DND-41 (cell line): ENCODE results near the gene TRIP13.

Source experiments
- ATAC-seq: fragments of 200-7000 bp; cut with Tn5 transposase; 3 replicates; pipeline ENCODE4 v1.9.1; 2021; ENCODE audit warnings: low read depth; ENCODE audit not compliant: insufficient read depth
- DNase-seq: peaks from one replicate; pipeline ENCODE4 v3.0.0-alpha.2; 2020
- H2AFZ ChIP-seq: 2 replicates; pipeline ENCODE4 v1.6.0; 2012; ENCODE audit warnings: low read depth, low read length
- H3K27ac ChIP-seq: 2 replicates; pipeline ENCODE4 v1.5.1; 2012; ENCODE audit warnings: low read length, inconsistent platforms
- H3K27me3 ChIP-seq: fragments of 200-600 bp; sonication (generic); 2 replicates; pipeline ENCODE4 v1.6.0; 2012; ENCODE audit warnings: low read length, mild to moderate bottlenecking, inconsistent platforms; ENCODE audit not compliant: insufficient read depth, poor library complexity
- H3K36me3 ChIP-seq: 2 replicates; pipeline ENCODE4 v1.5.1; 2012; ENCODE audit warnings: low read length, inconsistent platforms; ENCODE audit not compliant: insufficient read depth
- H3K4me1 ChIP-seq: 2 replicates; pipeline ENCODE4 v1.5.1; 2012; ENCODE audit warnings: mild to moderate bottlenecking, low read length; ENCODE audit not compliant: insufficient read depth
- H3K4me2 ChIP-seq: 2 replicates; pipeline ENCODE4 v1.6.0; 2012; ENCODE audit warnings: mild to moderate bottlenecking, moderate library complexity, low read length, inconsistent platforms; ENCODE audit not compliant: insufficient read depth
- H3K4me3 ChIP-seq, 2 experiments: fragments of 200-600 bp in 1 of 2; shearing (Covaris generic) in 1 of 2; 2 replicates each; pipeline ENCODE4 v1.5.1; 2012 to 2016; ENCODE audit warnings: inconsistent platforms in 2 of 2, low read length in 2 of 2, mild to moderate bottlenecking in 2 of 2, low read depth in 1 of 2, moderate library complexity in 1 of 2
- H3K79me2 ChIP-seq: 2 replicates; pipeline ENCODE4 v1.6.0; 2012; ENCODE audit warnings: low read length, inconsistent platforms; ENCODE audit not compliant: insufficient read depth
- H3K9ac ChIP-seq: 2 replicates; pipeline ENCODE4 v1.6.0; 2012; ENCODE audit warnings: low read depth, mild to moderate bottlenecking, inconsistent platforms, low read length, moderate library complexity
- H3K9me3 ChIP-seq: 2 replicates; pipeline ENCODE4 v1.5.1; 2012; ENCODE audit warnings: low read length, moderate library complexity, mild to moderate bottlenecking, inconsistent platforms; ENCODE audit not compliant: insufficient read depth, severe bottlenecking
- H4K20me1 ChIP-seq: 2 replicates; pipeline ENCODE4 v1.6.0; 2012; ENCODE audit warnings: low read length; ENCODE audit not compliant: insufficient read depth
- EZH2 ChIP-seq: IDR thresholded peaks from 3 replicates; pipeline ENCODE4 v1.6.1; 2012; ENCODE audit warnings: borderline replicate concordance, low read depth, mild to moderate bottlenecking, moderate library complexity, low read length, inconsistent platforms; ENCODE audit not compliant: severe bottlenecking
- TF ChIP-seq, protein P1 (sequence below): IDR thresholded peaks from 2 replicates; pipeline ENCODE4 v1.5.1; 2012; ENCODE audit warnings: borderline replicate concordance, low read length, moderate library complexity, mild to moderate bottlenecking; ENCODE audit not compliant: poor library complexity, severe bottlenecking; ENCODE audit errors: extremely low read depth

TRIP13 gene

DNA sequence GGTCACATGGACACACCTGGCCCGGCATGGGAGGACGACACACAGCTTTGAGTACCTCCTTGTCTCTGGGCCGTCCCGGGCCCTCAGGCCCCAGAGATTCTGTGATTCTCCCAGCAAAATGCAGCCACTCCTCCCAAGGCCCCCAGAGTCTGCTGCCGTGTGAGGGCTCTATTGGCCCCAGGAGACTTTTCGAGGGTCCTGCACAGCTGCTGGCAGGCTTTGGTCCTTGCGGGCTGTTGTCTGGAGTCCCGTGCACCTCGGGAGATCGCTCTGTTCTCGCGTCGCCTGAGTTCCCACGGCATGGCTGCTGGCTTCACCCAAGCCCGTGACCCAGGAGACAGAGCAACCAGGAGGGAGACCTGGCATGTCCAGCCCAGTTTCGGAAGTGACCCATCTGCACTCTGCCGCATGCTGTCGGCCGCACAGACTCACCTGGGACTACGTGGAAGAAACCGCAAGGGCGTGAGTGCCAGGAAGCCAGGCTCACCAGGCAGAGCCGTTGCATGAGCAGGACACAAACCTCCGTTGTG lies 69.1 kb downstream of the TRIP13 start:
- Histone ChIP-seq H3K4me1 (peaks cover 79% of the 10 kb centered on the region), H4K20me1 (peaks cover 4% of the 10 kb centered on the region; the same call in 1 of the 2 replicates), H3K36me3 (no peaks in the 10 kb centered on the region), H3K27ac (peak overlapping the region; percentile 97), H3K4me3 (no peak overlapping the region), H3K27me3 (peaks cover 10% of the 10 kb centered on the region), H3K9me3 (no peaks in the 10 kb centered on the region), H3K4me2 (no peak overlapping the region), H2AFZ (no peak overlapping the region), H3K79me2 (no peaks in the 10 kb centered on the region), H3K9ac (peak overlapping the region; percentile 69; the same call in 1 of the 2 replicates)
- TF ChIP-seq, protein P1, sequence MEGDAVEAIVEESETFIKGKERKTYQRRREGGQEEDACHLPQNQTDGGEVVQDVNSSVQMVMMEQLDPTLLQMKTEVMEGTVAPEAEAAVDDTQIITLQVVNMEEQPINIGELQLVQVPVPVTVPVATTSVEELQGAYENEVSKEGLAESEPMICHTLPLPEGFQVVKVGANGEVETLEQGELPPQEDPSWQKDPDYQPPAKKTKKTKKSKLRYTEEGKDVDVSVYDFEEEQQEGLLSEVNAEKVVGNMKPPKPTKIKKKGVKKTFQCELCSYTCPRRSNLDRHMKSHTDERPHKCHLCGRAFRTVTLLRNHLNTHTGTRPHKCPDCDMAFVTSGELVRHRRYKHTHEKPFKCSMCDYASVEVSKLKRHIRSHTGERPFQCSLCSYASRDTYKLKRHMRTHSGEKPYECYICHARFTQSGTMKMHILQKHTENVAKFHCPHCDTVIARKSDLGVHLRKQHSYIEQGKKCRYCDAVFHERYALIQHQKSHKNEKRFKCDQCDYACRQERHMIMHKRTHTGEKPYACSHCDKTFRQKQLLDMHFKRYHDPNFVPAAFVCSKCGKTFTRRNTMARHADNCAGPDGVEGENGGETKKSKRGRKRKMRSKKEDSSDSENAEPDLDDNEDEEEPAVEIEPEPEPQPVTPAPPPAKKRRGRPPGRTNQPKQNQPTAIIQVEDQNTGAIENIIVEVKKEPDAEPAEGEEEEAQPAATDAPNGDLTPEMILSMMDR = no peak
- no peak for TF ChIP-seq EZH2
- no peak for DNase-seq
- ATAC-seq = no peak

DNA sequence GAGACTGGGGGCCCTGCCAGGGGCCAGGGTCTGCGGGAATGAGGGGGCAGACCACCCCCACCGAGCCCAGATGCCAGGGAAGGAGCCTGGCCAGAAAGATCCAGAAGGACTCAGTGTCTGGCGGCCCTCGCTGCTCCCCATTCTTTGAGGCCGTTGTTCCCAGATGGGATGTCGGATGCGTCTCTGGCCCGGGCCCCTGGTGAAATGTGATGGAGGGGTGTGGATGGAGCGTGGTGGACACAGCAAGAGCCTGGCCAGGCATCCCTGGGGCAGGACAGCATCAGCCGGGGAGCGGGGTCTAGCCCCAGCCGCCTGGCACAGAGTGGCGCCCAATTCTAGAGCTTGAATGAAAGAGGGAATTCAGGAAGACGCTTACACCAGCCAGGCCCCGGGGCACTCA lies 69.7 kb downstream of the TRIP13 start:
- no peaks in the 10 kb centered on the region for H3K79me2 ChIP-seq
- 0 out of 2 replicates have a peak overlapping the region, but pooled peaks have one; percentile 68 for H3K4me2 ChIP-seq
- no peak overlapping the region for H3K4me3 ChIP-seq
- H4K20me1 ChIP-seq = peaks cover 4% of the 10 kb centered on the region; the same call in 1 of the 2 replicates
- H3K9me3 ChIP-seq = no peaks in the 10 kb centered on the region
- peak overlapping the region; percentile 69 for H3K9ac ChIP-seq
- no peaks in the 10 kb centered on the region for H3K36me3 ChIP-seq
- no peak for ATAC-seq
- H2AFZ ChIP-seq = no peak overlapping the region
- H3K27me3 ChIP-seq = peaks cover 5% of the 10 kb centered on the region
- H3K4me1 ChIP-seq = peaks cover 79% of the 10 kb centered on the region
- TF ChIP-seq, protein P1 = no peak
- no peak for TF ChIP-seq EZH2
- peak overlapping the region; percentile 97 for H3K27ac ChIP-seq
- no peak for DNase-seq

DNA sequence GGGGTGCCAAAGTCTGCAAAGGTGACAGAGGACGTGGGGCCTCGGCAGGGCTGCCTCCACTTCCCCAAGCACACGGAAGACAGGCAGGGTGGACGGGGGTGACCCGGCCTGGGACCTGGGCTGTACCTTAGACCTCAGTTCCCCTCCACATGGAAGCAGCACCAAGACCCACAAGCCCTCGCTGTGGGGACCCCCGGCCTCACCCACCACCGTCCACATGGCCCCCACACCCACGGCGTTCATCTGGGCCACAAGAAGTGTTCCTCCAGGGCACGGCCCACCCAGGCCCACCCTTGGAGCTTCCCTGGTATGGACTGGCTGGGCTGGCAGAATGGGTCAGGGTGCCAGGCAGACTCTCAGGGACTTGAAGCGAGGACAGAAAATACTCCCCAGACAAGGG lies 70.1 kb downstream of the TRIP13 start:
- ATAC-seq = no peak
- no peaks in the 10 kb centered on the region for H4K20me1 ChIP-seq
- H3K9me3 ChIP-seq = no peaks in the 10 kb centered on the region
- no peaks in the 10 kb centered on the region for H3K36me3 ChIP-seq
- TF ChIP-seq, protein P1 = no peak
- TF ChIP-seq EZH2 = no peak
- peak overlapping the region; percentile 68 for H3K4me2 ChIP-seq
- H2AFZ ChIP-seq = 0 out of 2 replicates have a peak overlapping the region, but pooled peaks have one; percentile 60
- no peak for DNase-seq
- peak overlapping the region; percentile 69 for H3K9ac ChIP-seq
- H3K4me1 ChIP-seq = peaks cover 79% of the 10 kb centered on the region
- H3K27me3 ChIP-seq = peaks cover under 1% of the 10 kb centered on the region
- H3K27ac ChIP-seq = peak overlapping the region; percentile 97
- no peaks in the 10 kb centered on the region for H3K79me2 ChIP-seq
- no peak overlapping the region; a peak in 1 of 4 replicates for H3K4me3 ChIP-seq
